B cell (primary cell): ENCODE data around the gene SART1.

ENCODE experiments used
- EZH2 ChIP-seq: IDR thresholded peaks from 2 replicates; pipeline ENCODE4 v1.6.1; 2012; ENCODE audit warnings: borderline replicate concordance, low read depth, mild to moderate bottlenecking, moderate library complexity, low read length; ENCODE audit not compliant: insufficient read depth, poor library complexity, severe bottlenecking
- TF ChIP-seq, protein P1 (sequence below): fragments of 200-600 bp; IDR thresholded peaks from one replicate; pipeline ENCODE4 v1.8.0; 2022; ENCODE audit warnings: antibody characterized with exemption, mild to moderate bottlenecking

DNA sequence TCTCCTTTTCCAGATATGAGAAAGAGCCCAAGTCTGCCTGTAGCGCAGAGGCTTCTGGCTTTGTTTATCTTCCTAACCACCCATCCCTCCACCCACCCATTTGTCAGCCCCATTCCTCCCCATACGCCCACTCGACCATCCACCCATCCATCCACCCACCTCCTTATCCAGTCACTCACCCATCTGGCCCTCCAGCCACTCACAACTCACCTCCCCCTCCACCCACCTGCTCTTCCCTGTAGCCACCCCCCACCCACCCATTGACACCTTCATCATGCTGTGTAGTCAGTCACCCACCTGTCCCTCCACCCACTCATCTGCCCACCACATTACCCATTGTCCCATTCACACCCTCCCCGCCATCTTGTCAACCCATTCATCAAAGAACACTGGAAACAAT is 55.8 kb downstream of the SART1 start:
- TF ChIP-seq, protein P1, sequence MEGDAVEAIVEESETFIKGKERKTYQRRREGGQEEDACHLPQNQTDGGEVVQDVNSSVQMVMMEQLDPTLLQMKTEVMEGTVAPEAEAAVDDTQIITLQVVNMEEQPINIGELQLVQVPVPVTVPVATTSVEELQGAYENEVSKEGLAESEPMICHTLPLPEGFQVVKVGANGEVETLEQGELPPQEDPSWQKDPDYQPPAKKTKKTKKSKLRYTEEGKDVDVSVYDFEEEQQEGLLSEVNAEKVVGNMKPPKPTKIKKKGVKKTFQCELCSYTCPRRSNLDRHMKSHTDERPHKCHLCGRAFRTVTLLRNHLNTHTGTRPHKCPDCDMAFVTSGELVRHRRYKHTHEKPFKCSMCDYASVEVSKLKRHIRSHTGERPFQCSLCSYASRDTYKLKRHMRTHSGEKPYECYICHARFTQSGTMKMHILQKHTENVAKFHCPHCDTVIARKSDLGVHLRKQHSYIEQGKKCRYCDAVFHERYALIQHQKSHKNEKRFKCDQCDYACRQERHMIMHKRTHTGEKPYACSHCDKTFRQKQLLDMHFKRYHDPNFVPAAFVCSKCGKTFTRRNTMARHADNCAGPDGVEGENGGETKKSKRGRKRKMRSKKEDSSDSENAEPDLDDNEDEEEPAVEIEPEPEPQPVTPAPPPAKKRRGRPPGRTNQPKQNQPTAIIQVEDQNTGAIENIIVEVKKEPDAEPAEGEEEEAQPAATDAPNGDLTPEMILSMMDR, result no peak
- TF ChIP-seq EZH2, result no peak
